Left lobe of liver (tissue), 2 donors: ENCODE results near the gene IGSF22. TPM values are rescaled to one million over a fixed set of nuclear protein-coding genes. Genes with fewer than 3 reads are reported as not detected.

Experiments used
- ATAC-seq: fragments of 200-7000 bp; cut with Tn5 transposase; one replicate; pipeline ENCODE4 v1.9.1; 2020; ENCODE audit warnings: mild to moderate bottlenecking, moderate library complexity
- DNase-seq: peaks from one replicate; pipeline ENCODE4 v3.0.0-alpha.2; 2020; ENCODE audit warnings: low spot score
- total RNA-seq: library from RNA; stranded (reverse); gene quantifications from one replicate; pipeline ENCODE4 v1.2.1, GENCODE V29; 2021
- donor health status: DM: no; HTN: no; CAD: no; lungs with moderate emphysema.
- donor health status: DM: no; HTN: yes; CAD: no.

Gene IGSF22
- total RNA-seq, 1 donor from 2014 or later, result 0.13 TPM

DNA sequence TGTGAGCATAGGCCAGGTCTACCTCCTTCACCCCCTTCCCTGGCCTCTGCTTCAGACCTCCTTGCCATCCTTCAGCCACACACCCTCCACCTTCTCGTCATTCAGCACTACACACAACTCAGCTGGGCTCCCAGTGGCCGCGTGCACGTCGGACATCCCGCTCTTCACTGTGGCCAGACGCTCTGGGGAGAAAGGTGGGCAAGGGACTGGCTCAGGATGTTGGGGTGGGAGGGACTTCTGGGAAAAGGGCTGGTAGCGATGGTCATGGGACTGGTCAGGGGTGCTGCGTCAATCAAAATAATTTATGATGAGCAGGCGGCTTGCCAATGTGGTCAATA lies 11.6 kb downstream of the IGSF22 start:
- ATAC-seq (no peak), DNase-seq (no peak)

DNA sequence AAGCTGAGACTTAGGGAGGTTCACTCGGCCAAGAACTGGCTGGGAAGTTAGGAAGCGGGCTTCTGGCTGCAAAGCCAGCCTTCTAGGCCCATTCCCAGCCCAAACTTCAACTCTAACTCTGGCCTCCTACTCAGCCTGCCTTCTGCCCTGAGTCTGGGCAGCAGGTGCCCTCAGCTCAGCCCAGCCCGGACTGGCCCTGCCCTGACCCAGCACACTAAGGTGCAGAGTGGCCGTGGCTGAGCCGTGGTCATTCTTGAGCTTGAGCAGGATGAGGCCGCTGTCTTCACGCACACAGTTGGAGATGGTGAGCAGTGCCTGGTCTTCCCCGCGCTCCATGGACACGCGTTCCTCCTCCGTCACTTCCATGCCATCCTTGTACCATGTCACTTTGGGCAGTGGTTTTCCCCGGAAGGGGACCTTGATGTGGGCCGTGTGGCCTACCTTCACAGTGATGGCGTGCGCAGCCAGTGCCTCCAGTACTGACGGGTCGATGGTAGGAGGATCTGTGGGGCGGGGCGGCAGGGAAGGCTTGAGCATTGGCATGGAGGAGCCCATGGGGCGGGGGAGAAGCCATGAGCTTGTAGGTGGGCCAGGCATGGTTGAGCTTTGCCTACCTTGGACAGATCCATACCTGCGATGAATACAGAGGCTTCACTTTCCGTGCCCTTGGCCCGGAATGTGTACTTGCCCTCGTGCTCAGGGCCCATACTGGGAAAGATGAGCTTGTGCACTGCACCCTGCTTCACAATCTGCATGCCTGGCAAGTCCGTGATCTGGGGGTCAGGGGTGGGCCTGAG lies 12.1 kb downstream of the IGSF22 start:
- no peak for ATAC-seq
- DNase-seq, result no peak

DNA sequence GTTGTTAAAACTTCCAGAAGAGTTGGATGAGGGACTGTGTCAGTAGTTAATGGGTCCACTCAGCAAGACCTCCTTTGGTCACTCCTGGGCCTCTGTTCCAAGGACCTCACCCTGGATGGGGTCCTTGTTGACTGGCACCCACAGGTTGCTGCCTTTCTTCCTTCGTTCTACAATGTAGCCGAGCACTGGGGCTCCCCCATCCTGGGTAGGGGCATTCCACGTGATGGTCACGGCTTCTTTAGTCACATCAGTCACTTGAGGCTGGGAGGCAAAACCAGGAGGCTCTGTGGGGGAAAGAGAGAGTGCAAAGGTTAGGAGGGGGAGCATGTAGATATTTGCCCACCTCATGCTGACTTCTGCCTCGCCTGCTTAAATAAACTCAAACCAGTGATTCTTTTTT lies 15.4 kb downstream of the IGSF22 start:
- no peak for ATAC-seq
- DNase-seq, result no peak

DNA sequence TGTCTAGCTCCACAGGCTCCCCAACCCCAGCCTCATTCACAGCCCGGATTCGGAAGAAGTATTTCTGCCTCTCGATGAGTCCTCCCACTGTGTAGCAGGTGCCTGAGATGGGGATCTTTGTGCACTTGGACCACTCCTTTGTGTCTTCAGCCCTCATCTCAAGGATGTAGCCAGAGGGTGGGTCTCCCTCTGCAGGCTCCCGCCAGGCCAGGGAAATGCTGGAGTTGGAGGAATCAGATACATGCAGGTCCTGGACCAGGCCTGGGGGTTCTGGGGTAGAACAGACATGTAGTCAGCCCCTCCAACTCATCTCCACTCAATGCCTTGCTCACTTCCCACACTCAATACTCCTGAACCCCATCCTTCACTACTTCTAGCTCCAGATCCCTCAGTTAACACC lies 16.6 kb downstream of the IGSF22 start:
- ATAC-seq (no peak), DNase-seq (no peak)

DNA sequence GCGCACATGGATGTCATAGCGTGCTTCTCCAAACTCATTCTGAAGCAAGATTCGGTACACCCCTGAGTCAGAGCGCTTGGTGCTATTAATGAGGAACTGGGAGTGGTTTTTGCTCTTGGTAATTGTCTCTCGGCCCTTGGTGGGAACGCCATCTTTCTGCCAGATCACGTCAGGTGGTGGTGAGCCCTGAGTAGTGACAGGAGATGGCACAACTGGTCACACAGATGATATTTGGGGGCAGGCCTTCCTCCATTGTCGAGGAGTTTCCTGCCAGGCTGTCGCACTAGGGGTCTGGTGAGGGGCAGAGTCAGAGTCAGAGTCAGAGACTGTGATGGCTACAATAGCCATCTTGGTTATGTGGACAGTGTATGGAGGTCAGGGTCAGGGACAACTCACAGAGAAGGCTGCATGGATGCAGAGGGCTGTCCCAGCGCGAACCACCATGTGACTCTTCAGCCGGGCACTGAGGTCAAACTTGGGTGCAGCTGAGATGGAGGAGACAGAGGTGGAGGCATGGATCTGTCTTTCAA lies 18.1 kb downstream of the IGSF22 start:
- no peak for DNase-seq
- ATAC-seq, result no peak

DNA sequence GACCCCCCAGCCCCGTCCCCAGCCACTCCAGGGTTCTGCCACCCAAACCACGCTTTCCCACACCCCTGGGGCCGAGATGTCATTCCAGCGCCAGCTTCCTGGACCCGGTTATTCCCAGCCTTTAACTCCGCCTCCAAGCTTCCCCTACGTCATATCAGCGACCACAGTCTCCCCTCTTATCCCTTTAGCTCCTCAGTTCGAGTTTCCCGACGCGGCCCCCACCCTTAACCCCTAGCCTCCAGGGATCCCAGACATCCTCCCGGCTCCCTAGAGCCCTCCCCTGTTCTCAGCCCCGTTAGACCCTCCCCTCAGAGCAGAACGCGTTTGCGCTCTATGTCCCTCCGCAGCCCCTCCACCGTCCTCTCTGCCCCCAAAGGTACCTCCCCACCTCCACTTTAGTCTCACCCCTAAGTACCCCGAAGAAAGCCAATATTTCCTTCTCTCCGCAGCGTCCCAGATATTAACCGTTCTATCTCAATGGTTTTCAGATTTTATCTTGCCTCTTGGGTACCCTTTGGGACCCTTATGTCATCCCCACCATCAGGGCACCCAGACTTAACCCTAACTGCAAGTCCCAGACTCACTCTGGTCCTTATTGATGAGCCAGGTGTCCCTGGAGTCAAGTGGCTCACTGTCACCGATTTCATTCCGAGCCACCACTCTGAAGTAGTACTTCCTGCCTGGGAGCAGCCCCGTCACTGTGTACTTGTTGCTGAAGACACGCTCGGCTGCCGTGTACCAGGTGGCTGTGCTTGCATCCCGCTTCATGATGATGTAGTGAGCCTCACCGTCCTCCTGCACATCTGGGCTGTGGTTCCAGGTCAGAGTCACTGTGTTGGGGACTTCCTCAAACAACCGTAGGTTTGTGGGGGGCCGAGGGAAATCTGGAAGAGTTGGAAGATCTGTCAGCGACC lies 19.4 kb downstream of the IGSF22 start:
- ATAC-seq (peak; percentile 68), DNase-seq (no peak)

DNA sequence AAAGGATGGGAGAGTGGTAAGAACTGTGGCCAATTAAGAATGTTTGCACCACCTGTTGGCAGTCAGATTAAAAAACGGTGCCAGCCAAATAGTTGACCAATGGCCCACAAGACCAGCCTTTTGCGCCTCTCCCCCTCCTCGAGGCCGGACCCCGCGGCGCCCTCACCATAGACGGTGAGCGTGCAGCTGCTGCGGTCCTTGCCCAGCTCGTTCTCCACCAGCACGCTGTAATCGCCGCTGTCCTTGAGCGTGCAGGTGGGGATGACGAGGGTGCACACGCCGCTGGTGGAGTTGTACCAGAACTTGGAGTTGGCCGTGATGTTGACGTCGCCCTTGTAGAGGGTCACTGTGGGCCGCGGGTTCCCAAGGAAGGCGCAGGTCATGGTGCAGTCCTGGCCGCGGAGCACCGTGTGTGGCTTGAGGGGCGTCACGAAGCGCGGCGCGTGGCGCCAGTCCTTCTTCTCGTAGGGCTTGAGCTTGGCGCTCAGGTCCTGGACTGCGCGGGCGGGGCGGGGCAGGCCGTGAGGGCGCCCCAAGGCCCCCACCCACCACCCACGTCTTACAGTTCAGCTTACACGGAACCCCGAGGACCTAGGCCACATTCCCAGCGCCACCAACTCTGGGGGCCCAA lies 20.2 kb downstream of the IGSF22 start:
- peak; percentile 51 for ATAC-seq
- no peak for DNase-seq

DNA sequence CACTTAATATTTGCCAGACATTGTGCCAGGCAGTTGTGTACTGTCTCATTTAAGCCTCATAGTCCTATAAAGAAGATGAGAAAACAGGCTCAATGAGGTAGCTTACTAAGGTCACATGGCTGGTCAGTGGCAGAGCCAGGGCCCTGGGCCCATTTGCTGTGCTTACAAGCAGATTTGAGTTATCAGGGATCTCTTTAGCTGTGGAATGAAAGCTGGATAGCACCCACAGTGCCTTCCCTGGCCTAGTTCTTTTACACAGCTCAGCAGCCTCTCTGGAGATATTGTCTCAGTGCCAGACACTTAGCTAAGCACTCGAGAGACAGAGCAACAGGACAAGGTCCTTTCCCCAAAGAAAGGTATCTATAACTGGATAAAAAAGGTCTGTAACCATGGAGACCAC lies 21.3 kb downstream of the IGSF22 start:
- ATAC-seq, result no peak
- no peak for DNase-seq

DNA sequence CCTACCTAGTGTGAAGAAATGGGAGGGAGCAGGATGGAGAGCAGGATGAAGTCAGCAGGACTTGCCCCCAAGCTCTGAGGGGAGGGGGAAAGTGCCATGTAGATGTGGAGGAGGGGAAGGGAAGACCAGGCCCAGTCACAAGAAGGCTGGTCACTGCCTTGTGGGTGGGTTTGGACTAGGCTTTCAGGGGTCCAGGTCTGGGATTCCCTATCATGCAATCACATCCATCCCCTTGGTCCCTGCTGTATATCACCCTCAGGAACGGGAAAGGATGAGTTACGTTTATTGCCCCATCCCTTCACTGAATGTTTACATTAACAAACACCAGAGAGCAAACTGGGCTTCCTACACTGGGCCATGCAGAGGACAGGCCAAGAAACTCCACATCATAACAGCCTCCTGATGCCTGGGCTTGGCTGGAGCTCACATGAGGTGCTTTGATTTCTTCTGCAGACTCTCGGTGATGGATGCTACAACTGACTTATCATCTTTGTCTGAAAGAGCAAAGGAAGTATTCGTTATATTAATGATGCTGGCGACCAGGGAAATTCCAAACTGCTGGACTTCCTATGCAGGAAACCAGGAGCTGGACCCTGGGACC lies 21.8 kb downstream of the IGSF22 start:
- DNase-seq (no peak), ATAC-seq (no peak)

DNA sequence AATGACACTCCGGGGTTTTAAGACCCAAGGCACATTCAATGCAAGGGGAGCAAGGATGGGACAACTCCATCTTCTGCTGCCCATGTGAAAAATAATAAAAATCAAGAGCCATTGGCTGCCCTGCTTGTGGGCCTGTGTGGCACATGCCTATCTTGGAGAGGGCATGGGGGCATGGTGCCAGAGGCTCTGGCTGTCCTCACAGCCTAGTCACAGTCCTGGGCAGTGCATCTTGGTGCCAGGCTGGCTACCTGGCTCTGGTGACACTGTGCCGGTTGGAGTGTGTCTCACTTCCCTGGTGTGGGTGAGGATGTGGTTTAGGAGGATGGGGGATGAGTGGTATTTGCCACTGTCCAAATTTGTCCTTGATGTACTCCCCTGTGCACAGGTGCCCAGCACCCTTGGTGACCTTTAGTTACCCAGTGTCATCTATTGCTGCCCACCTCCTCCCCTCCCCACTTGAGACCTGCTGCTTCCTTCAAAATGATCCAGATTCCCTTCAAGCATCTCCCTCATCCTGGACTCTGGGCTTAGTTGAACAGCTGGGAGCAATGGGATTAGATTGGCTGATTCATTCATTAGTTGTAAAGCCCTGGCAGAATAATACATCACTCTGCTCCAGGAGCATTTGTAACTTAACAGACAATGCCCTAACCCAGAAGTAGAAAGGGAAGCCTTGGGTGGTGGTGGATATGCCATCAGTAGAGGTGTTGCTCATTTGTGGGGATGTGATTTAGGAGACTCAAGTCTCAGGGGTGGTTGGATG lies 22.8 kb downstream of the IGSF22 start:
- ATAC-seq, result no peak
- no peak for DNase-seq

DNA sequence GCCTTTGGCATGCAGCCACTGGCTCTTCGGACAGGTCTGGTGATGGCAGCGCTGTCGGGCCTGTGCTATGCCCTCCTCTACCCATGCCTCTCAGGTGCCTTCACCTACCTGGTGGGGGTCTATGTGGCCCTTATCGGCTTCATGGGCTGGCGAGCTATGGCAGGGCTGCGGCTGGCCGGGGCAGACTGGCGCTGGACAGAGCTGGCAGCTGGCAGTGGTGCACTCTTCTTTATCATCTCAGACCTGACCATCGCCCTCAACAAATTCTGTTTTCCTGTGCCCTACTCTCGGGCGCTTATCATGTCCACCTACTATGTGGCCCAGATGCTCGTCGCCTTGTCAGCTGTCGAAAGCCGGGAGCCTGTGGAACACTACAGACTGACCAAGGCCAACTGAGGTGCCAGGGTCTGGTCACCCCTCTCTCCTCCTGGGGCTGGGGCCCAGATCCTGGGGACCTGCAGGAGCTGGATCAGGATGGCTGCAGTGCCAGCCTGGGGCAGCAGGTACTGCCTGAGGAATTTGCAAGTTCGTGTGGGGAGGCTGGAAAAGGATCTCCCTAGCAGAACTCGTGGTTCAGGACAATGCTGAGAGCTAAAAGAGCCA lies 24.3 kb downstream of the IGSF22 start:
- ATAC-seq, result no peak
- DNase-seq, result no peak

DNA sequence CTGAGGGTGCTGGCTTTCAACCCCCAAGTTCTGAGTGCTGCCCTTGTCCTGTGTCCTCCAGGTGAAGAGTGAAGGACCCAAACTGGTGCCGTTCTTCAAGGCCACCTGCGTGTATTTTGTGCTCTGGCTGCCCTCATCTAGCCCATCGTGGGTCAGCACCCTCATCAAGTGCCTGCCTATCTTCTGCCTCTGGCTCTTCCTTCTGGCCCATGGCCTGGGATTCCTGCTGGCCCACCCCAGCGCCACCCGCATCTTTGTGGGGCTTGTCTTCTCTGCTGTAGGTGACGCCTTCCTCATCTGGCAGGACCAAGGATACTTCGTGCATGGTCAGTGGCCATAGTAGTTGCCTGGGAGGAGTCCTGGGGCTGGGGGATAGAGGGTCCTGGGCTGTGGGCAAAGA lies 25.1 kb downstream of the IGSF22 start:
- ATAC-seq (no peak), DNase-seq (no peak)

DNA sequence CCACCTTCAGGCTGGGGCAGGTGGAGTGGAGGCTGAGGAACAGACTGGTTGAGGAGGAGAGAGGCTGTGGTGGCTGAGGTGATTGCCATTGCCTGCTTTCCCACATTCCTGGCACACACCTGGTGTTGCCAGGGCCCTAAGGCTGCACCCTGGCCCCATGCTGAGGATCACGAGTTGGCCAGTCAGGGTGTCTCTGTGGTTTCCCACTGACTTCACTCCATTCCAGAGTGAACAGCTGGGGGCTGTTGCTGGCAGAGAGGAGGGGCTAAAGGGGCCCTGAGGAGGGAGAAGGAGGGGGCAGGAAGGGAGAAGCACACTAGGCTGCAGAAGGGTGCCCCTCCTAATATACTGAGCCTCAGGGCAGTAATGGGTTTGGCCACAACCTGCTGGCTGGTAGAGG lies 25.6 kb downstream of the IGSF22 start:
- DNase-seq (no peak), ATAC-seq (no peak)

DNA sequence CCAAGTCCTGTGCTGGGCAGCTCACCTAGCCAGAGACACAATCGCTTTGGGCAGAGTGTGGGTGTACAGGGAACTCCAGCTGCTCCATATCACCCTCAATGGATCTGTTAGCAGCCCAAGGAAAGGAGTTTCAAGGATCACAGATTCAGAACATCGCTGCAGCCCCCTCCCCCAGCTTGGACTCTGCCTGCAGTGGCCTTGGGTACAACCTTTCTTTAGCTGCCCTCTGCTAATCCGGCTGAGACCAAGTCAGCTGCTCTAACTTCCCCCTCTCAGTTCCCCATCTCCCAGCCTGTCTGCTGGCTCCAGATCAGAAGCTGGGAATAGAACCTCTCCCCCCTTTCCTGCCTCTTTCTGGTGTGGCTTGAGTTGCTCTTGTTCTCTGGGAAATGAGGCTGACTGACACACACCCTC lies 26.1 kb downstream of the IGSF22 start:
- ATAC-seq (no peak), DNase-seq (no peak)

DNA sequence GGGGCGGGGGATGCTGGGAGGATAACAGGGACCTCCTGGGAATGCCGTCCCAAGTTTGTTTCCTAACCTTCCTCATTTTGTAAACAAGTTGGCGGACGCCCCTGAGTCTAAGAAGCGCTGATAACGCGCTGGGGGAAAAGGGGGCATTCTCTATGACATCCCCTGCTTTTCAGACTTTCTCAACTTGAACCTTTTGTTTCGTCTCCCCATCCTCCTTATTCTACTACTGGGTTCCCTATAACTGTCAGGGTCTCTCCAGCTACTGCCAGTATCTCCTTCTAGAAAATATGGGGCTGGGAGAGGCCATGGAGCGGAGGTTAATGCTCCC lies 26.8 kb downstream of the IGSF22 start:
- DNase-seq (no peak), ATAC-seq (no peak)

DNA sequence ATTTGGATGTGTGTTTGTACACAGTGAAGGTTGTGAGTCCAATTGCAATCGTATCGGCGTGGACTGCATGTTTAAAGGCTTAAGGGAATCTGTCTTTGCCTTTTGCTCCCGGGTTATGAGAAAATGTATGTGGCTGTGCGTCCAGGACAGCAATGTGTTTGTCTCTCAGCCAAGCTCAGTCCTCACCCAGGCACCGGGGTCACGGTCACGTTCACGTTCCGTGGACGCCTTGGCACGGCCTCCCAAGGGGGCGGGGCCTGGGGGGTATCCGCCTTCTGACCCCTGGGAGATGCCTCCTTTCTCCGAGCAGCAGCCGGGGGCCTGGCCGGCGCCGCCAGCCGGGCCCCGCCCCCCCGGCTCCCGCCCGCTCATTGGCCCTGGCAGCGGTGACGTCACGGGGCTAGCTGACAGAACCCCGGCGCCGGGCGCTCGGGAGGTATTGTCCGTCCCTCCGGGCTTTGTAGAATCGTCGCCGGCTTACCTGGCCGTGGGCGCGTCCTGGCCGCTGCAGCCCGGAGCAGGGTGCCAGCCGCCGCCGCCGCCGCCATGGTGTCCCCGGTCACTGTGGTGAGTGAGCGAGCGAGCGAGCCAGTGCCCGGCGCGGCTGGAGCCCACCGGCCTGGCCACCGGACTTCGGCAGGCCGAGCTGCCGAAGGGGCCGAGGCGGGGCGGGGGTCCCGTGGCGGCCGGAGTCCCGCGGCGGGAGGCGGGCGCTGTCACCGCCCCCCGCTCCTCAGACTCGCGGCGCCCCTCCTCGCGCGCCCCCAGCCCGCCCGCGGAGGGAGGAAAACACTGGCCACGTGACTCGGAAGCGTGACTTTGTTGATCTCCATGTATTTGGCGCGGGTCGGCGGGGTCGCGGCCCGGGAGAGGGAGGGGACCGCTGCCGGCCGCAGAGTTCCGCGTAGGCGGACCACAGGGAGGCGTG lies 27.4 kb downstream of the IGSF22 start, which contains the start of gene TMEM86A:
Gene TMEM86A (plus strand): TSS at position 439 of the 928 bp plus-strand sequence. CDS start 108 bp downstream, at position 547.
- ATAC-seq (peak; percentile 97), DNase-seq (peak; percentile 98)

DNA sequence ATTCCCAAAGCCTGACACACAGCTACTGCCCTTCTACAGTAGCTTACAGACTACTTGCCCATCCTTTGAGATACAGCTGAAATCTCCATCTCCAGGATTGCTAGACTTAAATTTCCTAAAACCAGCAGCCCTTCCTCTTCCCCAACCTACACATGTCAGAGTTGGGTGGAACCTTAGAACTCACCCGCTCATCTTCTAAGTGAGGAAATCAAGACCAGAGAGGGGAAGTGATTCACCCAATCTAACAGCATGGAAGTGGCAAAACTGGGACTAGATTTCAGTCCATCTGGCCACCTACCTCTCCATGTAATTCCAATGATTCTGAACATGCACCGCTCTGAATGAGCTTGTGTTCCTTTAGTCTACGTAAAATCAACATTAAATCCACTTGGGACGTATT lies 28.4 kb downstream of the IGSF22 start:
- DNase-seq, result no peak
- ATAC-seq, result no peak

DNA sequence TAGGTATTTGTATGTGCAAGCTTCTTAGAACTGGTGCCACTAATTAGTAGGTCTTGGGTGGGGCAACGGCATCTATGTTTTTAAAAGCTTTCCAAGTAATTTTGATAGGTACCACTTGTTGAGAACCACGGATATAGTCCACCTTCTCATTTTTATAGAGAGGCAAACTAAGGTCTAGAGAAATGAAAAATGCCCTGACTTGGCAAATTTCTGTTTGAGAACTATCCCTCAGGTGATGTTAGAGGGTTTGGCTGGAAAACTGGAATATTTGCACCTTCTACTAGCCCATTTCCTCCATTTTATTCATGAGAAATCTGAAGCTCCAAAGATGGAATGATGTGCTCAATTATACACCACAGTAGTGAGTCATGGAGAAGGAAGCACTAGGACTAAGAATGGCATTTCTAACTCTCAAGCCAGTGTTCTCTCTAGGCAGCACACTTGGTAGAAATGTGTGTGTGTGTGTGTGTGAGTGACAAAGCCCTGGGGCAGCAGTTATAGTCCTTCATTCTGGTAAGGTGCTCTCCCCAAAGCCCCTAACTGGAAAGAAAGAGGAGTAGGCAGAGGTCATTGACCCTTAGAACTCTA lies 29.3 kb downstream of the IGSF22 start:
- no peak for DNase-seq
- no peak for ATAC-seq
